ENCODE measurements around the gene MAP2K7.

GRCh38 chr19:7904074-7905020 is 670 bp downstream of the MAP2K7 start:
- TF ChIP-seq CTCF (conservative IDR thresholded peaks at IDR 0.05) (no peak), ZFX (IDR thresholded peaks at IDR 0.05) (no peak)
